Measurements from ENCODE around the gene GJA9.
"Not testable (repeated sequence)": the region's sequence is repeated elsewhere in the genome, so short reads cannot be mapped to it uniquely, and the experiment has no call there.

- TF ChIP-seq CTCF, POLR2AphosphoS5 (IDR thresholded peaks at IDR 0.05): not testable (repeated sequence)
These were observed 36.3 kb downstream of the GJA9 start for GRCh38 chr1:38845088-38845487.
